HepG2 (cell line): ENCODE measurements around the gene SPHK2. TPM values are rescaled to one million over a fixed set of nuclear protein-coding genes. Genes with fewer than 3 reads are reported as not detected.

Experiments used
- ATRX ChIP-seq: sonication (generic); formaldehyde crosslinking; IDR thresholded peaks from 2 replicates; pipeline ENCODE4 v1.4.0; 2020; ENCODE audit warnings: missing genetic modification reagents, borderline replicate concordance
- BCL6 ChIP-seq: IDR thresholded peaks from 2 replicates; pipeline ENCODE4 v1.6.1; 2016; ENCODE audit warnings: missing genetic modification reagents, missing compliant biosample characterization
- DBP ChIP-seq: sonication (generic); formaldehyde crosslinking; IDR thresholded peaks from 2 replicates; pipeline ENCODE4 v1.4.0; 2020; ENCODE audit warnings: missing genetic modification reagents; ENCODE audit errors: not compliant biosample characterization
- FLYWCH1 ChIP-seq: sonication (generic); formaldehyde crosslinking; IDR thresholded peaks from 2 replicates; pipeline ENCODE4 v1.8.1; 2023; ENCODE audit warnings: mild to moderate bottlenecking, missing genetic modification reagents
- HMG20A ChIP-seq: IDR thresholded peaks from 2 replicates; pipeline ENCODE4 v1.6.1; 2016; ENCODE audit warnings: borderline replicate concordance
- KDM4B ChIP-seq: sonication (generic); formaldehyde crosslinking; IDR thresholded peaks from 2 replicates; pipeline ENCODE4 v1.4.0; 2020; ENCODE audit warnings: missing genetic modification reagents
- NR2C2 ChIP-seq: sonication (generic); formaldehyde crosslinking; IDR thresholded peaks from 2 replicates; pipeline ENCODE4 v1.4.0; 2020; ENCODE audit warnings: missing genetic modification reagents, mild to moderate bottlenecking, moderate library complexity, borderline replicate concordance
- PRPF4 ChIP-seq: fragments of 200-400 bp; formaldehyde crosslinking; IDR thresholded peaks from 2 replicates; pipeline ENCODE4 v1.6.1; 2016; ENCODE audit warnings: low read length, low read depth; ENCODE audit not compliant: poor library complexity, severe bottlenecking
- PTBP1 ChIP-seq: fragments of 200-400 bp; formaldehyde crosslinking; IDR thresholded peaks from 2 replicates; pipeline ENCODE4 v1.6.1; 2018; ENCODE audit warnings: low read length, low read depth; ENCODE audit not compliant: poor library complexity, severe bottlenecking
- RBM39 ChIP-seq: fragments of 200-400 bp; formaldehyde crosslinking; IDR thresholded peaks from one replicate; pipeline ENCODE4 v1.6.1; 2018; ENCODE audit warnings: antibody characterized with exemption, mild to moderate bottlenecking, low read depth, low read length; ENCODE audit not compliant: poor library complexity, severe bottlenecking
- RFX3 ChIP-seq: IDR thresholded peaks from 2 replicates; pipeline ENCODE4 v1.6.1; 2016; ENCODE audit warnings: missing biosample characterization, missing genetic modification reagents
- RXRB ChIP-seq: IDR thresholded peaks from 2 replicates; pipeline ENCODE4 v1.6.1; 2016; ENCODE audit warnings: borderline replicate concordance, missing genetic modification reagents, missing compliant biosample characterization
- TAF1 ChIP-seq: sonication (generic); formaldehyde crosslinking; IDR thresholded peaks from 2 replicates; pipeline ENCODE4 v1.4.0; 2020; ENCODE audit warnings: missing genetic modification reagents
- ZFP90 ChIP-seq: sonication (generic); formaldehyde crosslinking; IDR thresholded peaks from 2 replicates; pipeline ENCODE4 v1.8.0; 2022; ENCODE audit warnings: missing genetic modification reagents, mild to moderate bottlenecking, inconsistent platforms, borderline replicate concordance
- ZMAT3 ChIP-seq: sonication (generic); formaldehyde crosslinking; conservative IDR thresholded peaks from 2 replicates; pipeline ENCODE4 v1.7.0; 2021; ENCODE audit warnings: missing genetic modification reagents
- ZNF326 ChIP-seq: sonication (generic); formaldehyde crosslinking; IDR thresholded peaks from 2 replicates; pipeline ENCODE4 v1.4.0; 2020; ENCODE audit warnings: missing genetic modification reagents, borderline replicate concordance
- ZNF432 ChIP-seq: sonication (generic); formaldehyde crosslinking; IDR thresholded peaks from 2 replicates; pipeline ENCODE4 v1.5.0; 2020; ENCODE audit warnings: missing genetic modification reagents, mild to moderate bottlenecking, borderline replicate concordance
- ZNF557 ChIP-seq: sonication (generic); formaldehyde crosslinking; IDR thresholded peaks from 2 replicates; pipeline ENCODE4 v1.4.0; 2020; ENCODE audit warnings: missing genetic modification reagents
- ZNF570 ChIP-seq: sonication (generic); formaldehyde crosslinking; IDR thresholded peaks from 2 replicates; pipeline ENCODE4 v1.4.0; 2020; ENCODE audit warnings: mild to moderate bottlenecking, missing genetic modification reagents, borderline replicate concordance
- ZNF816 ChIP-seq: sonication (generic); formaldehyde crosslinking; IDR thresholded peaks from 2 replicates; pipeline ENCODE4 v1.8.0; 2022; ENCODE audit warnings: missing genetic modification reagents, mild to moderate bottlenecking, borderline replicate concordance
- ZNF841 ChIP-seq: sonication (generic); formaldehyde crosslinking; IDR thresholded peaks from 2 replicates; pipeline ENCODE4 v1.8.1; 2023; ENCODE audit warnings: missing genetic modification reagents, borderline replicate concordance
- ZSCAN21 ChIP-seq: sonication (generic); formaldehyde crosslinking; IDR thresholded peaks from 2 replicates; pipeline ENCODE4 v1.8.0; 2022; ENCODE audit warnings: mild to moderate bottlenecking, missing genetic modification reagents, moderate library complexity, borderline replicate concordance
- polyA plus RNA-seq, 8 experiments: library from polyadenylated mRNA; depleted of rRNA in 3 of 8; stranded (reverse) in 7 of 8; unstranded in 1 of 8; fragments of >200 nt; fragmentation: Illumina TruSeq in 4 of 8; extraction: Trizol in 4 of 8; gene quantifications; 2 replicates each; pipeline versions ENCODE4 v1.2.1 to v1.2.3, GENCODE V29; 2011 to 2016; ENCODE audit warnings: low read depth in 4 of 8, missing spikeins in 1 of 8, mixed read lengths in 1 of 8; ENCODE audit not compliant: insufficient read depth in 1 of 8
- total RNA-seq, 5 experiments: library from RNA; depleted of rRNA; stranded (reverse); fragments of >200 nt; fragmentation: Illumina TruSeq; extraction: Trizol; gene quantifications; 2 replicates each; pipeline ENCODE4 v1.2.3, GENCODE V29; 2016; ENCODE audit warnings: low read depth in 1 of 5
- TF ChIP-seq, protein P1 (sequence below): IDR thresholded peaks from 2 replicates; pipeline ENCODE4 v1.6.1; 2012; ENCODE audit warnings: low read depth, low read length, improper control_type of control experiment
- TF ChIP-seq, protein P2 (sequence below): sonication (generic); formaldehyde crosslinking; IDR thresholded peaks from 2 replicates; pipeline ENCODE4 v1.4.0; 2020; ENCODE audit warnings: low read depth, mild to moderate bottlenecking, missing genetic modification reagents
- TF ChIP-seq, protein P3 (sequence below): sonication (generic); formaldehyde crosslinking; IDR thresholded peaks from 2 replicates; pipeline ENCODE4 v1.4.0; 2020; ENCODE audit warnings: missing genetic modification reagents

The SPHK2 gene
- total and polyA plus RNA-seq, 2 of the 13 experiments (the other 11 are each of a cell fraction or from before 2014, with no cell fraction given): 2.9 to 14.4 TPM

- TF ChIP-seq, protein P1, sequence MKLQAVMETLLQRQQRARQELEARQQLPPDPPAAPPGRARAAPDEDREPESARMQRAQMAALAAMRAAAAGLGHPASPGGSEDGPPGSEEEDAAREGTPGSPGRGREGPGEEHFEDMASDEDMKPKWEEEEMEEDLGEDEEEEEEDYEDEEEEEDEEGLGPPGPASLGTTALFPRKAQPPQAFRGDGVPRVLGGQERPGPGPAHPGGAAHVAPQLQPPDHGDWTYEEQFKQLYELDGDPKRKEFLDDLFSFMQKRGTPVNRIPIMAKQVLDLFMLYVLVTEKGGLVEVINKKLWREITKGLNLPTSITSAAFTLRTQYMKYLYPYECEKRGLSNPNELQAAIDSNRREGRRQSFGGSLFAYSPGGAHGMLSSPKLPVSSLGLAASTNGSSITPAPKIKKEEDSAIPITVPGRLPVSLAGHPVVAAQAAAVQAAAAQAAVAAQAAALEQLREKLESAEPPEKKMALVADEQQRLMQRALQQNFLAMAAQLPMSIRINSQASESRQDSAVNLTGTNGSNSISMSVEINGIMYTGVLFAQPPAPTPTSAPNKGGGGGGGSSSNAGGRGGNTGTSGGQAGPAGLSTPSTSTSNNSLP: no peak
- no peak for TF ChIP-seq ZNF570 (CRISPR knock-in tag)
- TF ChIP-seq, protein P2, sequence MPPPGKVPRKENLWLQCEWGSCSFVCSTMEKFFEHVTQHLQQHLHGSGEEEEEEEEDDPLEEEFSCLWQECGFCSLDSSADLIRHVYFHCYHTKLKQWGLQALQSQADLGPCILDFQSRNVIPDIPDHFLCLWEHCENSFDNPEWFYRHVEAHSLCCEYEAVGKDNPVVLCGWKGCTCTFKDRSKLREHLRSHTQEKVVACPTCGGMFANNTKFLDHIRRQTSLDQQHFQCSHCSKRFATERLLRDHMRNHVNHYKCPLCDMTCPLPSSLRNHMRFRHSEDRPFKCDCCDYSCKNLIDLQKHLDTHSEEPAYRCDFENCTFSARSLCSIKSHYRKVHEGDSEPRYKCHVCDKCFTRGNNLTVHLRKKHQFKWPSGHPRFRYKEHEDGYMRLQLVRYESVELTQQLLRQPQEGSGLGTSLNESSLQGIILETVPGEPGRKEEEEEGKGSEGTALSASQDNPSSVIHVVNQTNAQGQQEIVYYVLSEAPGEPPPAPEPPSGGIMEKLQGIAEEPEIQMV (CRISPR knock-in tag): peak; percentile 57; the same call in 1 of the 2 replicates
- no peak for TF ChIP-seq ZNF432 (CRISPR knock-in tag)
- TF ChIP-seq, protein P3, sequence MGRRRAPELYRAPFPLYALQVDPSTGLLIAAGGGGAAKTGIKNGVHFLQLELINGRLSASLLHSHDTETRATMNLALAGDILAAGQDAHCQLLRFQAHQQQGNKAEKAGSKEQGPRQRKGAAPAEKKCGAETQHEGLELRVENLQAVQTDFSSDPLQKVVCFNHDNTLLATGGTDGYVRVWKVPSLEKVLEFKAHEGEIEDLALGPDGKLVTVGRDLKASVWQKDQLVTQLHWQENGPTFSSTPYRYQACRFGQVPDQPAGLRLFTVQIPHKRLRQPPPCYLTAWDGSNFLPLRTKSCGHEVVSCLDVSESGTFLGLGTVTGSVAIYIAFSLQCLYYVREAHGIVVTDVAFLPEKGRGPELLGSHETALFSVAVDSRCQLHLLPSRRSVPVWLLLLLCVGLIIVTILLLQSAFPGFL: no peak
- no peak for TF ChIP-seq ZNF326 (CRISPR knock-in tag)
- no peak; the same call in 1 of the 2 replicates for TF ChIP-seq ZSCAN21 (CRISPR knock-in tag)
- 0 out of 2 replicates have a peak, but pooled peaks have one; percentile 34 for TF ChIP-seq KDM4B (CRISPR knock-in tag)
- no peak for TF ChIP-seq PRPF4
- no peak; the same call in 1 of the 2 replicates for TF ChIP-seq ZMAT3 (CRISPR knock-in tag)
- no peak for TF ChIP-seq ZNF557 (CRISPR knock-in tag)
- peak; percentile 39; the same call in 1 of the 2 replicates for TF ChIP-seq ZNF816 (CRISPR knock-in tag)
- TF ChIP-seq ATRX (CRISPR knock-in tag): no peak
- peak; percentile 57; the same call in 1 of the 2 replicates for TF ChIP-seq TAF1 (CRISPR knock-in tag)
- TF ChIP-seq DBP (CRISPR knock-in tag): no peak
- TF ChIP-seq HMG20A: 0 out of 2 replicates have a peak, but pooled peaks have one; percentile 14
- peak; percentile 64 for TF ChIP-seq NR2C2 (CRISPR knock-in tag)
- no peak for TF ChIP-seq RFX3
- TF ChIP-seq ZFP90 (CRISPR knock-in tag): 0 out of 2 replicates have a peak, but pooled peaks have one; percentile 25
- no peak for TF ChIP-seq ZNF841
- TF ChIP-seq RXRB (CRISPR knock-in tag): peak; percentile 100
- TF ChIP-seq RBM39: no peak
- no peak for TF ChIP-seq PTBP1
- no peak for TF ChIP-seq FLYWCH1 (CRISPR knock-in tag)
- TF ChIP-seq BCL6 (CRISPR knock-in tag): peak; percentile 56
Observed at GRCh38 chr19:48634424-48635262, 15.3 kb downstream of the SPHK2 start (continued).
